ENCODE measurements around the gene FOXO6.

FOXO6 gene

GRCh38 chr1:41396084-41396483, 34.9 kb downstream of the FOXO6 start:
- TF ChIP-seq CTCF (conservative IDR thresholded peaks at IDR 0.05), result no peak
- no peak overlapping the region for H3K27ac ChIP-seq

GRCh38 chr1:41397020-41397419, 35.8 kb downstream of the FOXO6 start:
- H3K27ac ChIP-seq, result no peak overlapping the region
- TF ChIP-seq CTCF (conservative IDR thresholded peaks at IDR 0.05), result no peak

GRCh38 chr1:41397753-41398330, 36.6 kb downstream of the FOXO6 start:
- no peak for TF ChIP-seq CTCF (conservative IDR thresholded peaks at IDR 0.05)
- no peak overlapping the region for H3K27ac ChIP-seq

GRCh38 chr1:41399145-41399795, 38.0 kb downstream of the FOXO6 start:
- no peak overlapping the region for H3K27ac ChIP-seq
- no peak for TF ChIP-seq CTCF (conservative IDR thresholded peaks at IDR 0.05)

- no peak for TF ChIP-seq CTCF (conservative IDR thresholded peaks at IDR 0.05)
- no peak overlapping the region for H3K27ac ChIP-seq
Observed at GRCh38 chr1:41400225-41400624, 39.0 kb downstream of the FOXO6 start.

GRCh38 chr1:41401899-41402298, 40.7 kb downstream of the FOXO6 start:
- H3K27ac ChIP-seq, result no peak overlapping the region
- no peak for TF ChIP-seq CTCF (conservative IDR thresholded peaks at IDR 0.05)

GRCh38 chr1:41404308-41404761, 43.1 kb downstream of the FOXO6 start:
- TF ChIP-seq CTCF (conservative IDR thresholded peaks at IDR 0.05), result no peak
- no peak overlapping the region for H3K27ac ChIP-seq
